ENCODE measurements around the gene LRPPRC.

Gene LRPPRC

DNA sequence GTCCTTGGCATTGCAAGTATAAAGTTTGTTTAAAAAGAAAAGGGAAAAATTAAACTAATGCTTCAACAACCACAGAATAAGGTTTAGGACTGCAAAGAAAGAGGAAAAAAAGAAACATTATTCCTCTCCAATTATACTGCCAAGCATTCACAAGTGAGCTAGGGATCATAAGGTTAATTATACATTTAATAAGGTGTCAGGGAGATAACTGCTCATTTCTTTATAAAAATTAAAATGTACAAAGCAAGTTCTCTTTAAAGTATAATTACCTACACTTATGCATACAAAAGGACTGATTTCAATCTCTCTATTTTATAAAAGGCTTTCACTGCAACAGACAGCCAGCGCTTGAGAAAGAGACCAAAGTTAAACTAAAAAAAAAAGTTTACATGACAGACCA is 98.9 kb downstream of the LRPPRC start:
- no peak for DNase-seq (ENCODE audit: low read depth, low spot score)
- in situ Hi-C loops (cut with HindIII; ENCODE audit: low sequenced_read_pairs), result no loop called here
- TF ChIP-seq, protein P1, sequence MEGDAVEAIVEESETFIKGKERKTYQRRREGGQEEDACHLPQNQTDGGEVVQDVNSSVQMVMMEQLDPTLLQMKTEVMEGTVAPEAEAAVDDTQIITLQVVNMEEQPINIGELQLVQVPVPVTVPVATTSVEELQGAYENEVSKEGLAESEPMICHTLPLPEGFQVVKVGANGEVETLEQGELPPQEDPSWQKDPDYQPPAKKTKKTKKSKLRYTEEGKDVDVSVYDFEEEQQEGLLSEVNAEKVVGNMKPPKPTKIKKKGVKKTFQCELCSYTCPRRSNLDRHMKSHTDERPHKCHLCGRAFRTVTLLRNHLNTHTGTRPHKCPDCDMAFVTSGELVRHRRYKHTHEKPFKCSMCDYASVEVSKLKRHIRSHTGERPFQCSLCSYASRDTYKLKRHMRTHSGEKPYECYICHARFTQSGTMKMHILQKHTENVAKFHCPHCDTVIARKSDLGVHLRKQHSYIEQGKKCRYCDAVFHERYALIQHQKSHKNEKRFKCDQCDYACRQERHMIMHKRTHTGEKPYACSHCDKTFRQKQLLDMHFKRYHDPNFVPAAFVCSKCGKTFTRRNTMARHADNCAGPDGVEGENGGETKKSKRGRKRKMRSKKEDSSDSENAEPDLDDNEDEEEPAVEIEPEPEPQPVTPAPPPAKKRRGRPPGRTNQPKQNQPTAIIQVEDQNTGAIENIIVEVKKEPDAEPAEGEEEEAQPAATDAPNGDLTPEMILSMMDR (IDR thresholded peaks at IDR 0.05; ENCODE audit: low read depth, low read length), result no peak
- H3K4me3 ChIP-seq (ENCODE audit: low read depth, low read length), result no peak overlapping the region

DNA sequence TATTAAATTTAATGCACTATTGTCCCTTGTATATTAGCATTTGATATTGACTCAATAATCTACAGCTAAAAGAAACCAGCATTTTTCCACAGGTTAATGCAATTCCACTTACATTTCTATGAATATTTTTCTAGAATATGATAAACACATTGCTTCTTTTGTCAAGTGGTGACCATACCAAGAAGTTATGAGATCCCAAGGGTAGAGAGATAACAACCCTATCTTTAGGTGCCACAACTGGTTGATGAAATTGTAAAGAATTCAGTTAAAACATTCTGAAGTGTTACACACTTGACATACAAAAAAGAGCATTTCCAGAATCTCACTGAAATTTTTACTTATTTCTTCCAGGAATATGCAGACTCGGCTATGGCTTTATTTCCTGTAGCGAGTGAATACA is 101.0 kb downstream of the LRPPRC start:
- DNase-seq (ENCODE audit: low read depth, low spot score), result no peak
- in situ Hi-C loops (cut with HindIII; ENCODE audit: low sequenced_read_pairs), result no loop called here
- H3K4me3 ChIP-seq (ENCODE audit: low read depth, low read length), result no peak overlapping the region
- TF ChIP-seq, protein P1 (IDR thresholded peaks at IDR 0.05; ENCODE audit: low read depth, low read length), result no peak

DNA sequence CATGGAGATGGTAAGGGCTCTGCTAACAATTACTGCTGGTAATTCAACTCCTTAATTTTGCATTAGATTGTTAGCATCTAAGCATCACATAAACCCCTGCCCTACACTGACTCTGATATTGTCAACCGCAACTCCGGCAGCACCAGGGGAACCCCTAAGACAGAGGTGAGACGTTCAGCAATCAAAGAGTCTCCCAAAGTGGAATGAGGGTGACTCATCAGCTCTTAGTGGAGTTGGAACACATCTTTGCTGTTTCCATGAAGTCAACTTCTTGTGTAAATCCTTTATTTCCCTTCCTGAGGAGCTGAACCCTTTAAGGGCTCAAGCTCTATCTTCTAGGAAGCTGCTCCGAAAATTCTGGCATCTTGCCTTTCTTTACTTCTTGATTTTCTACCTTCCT is 104.9 kb downstream of the LRPPRC start:
- peak; percentile 43 for DNase-seq (ENCODE audit: low read depth, low spot score)
- no peak overlapping the region for H3K4me3 ChIP-seq (ENCODE audit: low read depth, low read length)
- TF ChIP-seq, protein P1 (IDR thresholded peaks at IDR 0.05; ENCODE audit: low read depth, low read length), result no peak
- in situ Hi-C loops (cut with HindIII; ENCODE audit: low sequenced_read_pairs), result no loop called here

DNA sequence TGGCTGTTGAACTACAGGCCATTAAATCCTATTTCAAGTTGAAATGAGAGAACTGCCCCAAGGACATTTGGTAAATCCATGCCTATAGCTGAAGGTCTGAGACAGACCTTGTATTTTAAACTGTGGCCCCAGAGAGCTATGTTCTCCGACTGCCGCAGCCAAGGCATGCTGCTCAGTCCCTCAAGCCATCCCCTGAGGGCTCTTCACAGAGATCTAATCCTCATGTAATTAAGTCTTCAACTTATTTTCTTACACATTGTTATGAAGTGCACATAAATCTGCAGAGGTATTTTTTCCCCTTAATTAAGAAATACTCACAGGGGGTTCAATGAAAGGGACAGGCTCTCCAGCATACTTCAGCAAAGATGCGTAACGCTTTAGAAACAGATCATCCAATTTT is 106.4 kb downstream of the LRPPRC start:
- H3K4me3 ChIP-seq (ENCODE audit: low read depth, low read length), result no peak overlapping the region
- DNase-seq (ENCODE audit: low read depth, low spot score), result no peak
- TF ChIP-seq, protein P1 (IDR thresholded peaks at IDR 0.05; ENCODE audit: low read depth, low read length), result no peak
- in situ Hi-C loops (cut with HindIII; ENCODE audit: low sequenced_read_pairs), result no loop called here

DNA sequence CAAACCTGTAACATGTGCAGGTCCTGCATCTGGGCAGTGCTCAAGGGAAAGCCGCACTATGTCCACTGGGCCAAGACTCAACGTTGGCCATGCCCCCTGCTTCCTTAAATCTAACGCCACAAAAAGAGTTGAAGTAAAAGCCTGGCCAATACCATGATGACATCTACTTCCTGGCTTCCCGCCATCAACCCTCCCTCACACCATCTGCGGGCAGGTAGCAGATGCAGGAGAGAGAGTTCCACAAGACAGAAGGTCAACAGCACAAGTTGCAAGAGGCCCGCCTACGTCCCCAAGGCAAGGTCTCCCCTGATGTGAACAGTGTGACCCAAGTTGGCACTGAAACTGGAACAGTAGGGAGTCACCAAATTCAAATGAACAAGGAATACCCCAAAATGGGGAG is 108.6 kb downstream of the LRPPRC start:
- TF ChIP-seq, protein P1 (IDR thresholded peaks at IDR 0.05; ENCODE audit: low read depth, low read length), result no peak
- in situ Hi-C loops (cut with HindIII; ENCODE audit: low sequenced_read_pairs), result no loop called here
- DNase-seq (ENCODE audit: low read depth, low spot score), result no peak
- H3K4me3 ChIP-seq (ENCODE audit: low read depth, low read length), result no peak overlapping the region

DNA sequence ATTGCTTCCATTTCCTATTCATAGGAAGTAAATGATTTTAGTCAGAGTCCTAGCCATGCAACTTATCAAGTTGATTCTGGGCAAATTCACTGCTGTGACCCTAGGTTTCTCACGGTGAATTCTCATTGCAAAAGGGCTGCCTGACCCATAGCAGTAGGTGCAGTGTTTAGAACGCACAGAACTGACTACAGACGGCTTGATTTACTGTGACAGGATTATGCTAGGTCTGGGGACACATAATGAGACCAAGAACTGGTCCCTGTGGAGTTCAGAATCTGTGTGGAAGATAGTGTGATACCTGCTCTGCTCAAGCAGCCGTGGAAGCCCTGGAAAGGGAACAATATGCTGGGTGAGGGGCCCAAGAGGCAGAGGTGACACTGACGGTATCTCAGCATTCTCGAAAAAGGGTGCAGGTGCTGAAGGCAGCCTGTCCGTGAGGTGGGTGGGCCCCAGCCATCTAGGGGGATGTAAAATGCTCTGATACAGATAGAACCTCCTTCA is 110.6 kb downstream of the LRPPRC start:
- DNase-seq (ENCODE audit: low read depth, low spot score), result no peak
- H3K4me3 ChIP-seq (ENCODE audit: low read depth, low read length), result no peak overlapping the region
- TF ChIP-seq, protein P1 (IDR thresholded peaks at IDR 0.05; ENCODE audit: low read depth, low read length), result no peak
- in situ Hi-C loops (cut with HindIII; ENCODE audit: low sequenced_read_pairs), result no loop called here

DNA sequence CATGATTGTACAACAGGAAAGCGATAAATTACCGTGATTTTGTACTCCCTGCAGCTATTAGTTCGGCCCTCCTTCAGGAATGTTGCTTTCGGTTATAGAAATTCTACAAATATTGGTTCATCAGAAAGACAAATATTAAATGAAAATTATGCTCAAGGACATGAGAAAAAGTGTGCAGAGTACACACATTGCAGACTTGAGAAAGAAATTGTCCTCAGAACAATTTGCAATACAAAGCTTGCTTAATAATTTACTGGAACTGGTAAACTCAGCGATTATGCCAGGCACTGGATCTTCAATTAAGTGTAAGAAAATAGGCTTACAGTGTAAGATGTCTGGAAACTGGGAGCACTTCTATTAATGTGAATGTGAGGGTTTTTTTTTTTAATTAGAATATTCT is 111.1 kb downstream of the LRPPRC start:
- in situ Hi-C loops (cut with HindIII; ENCODE audit: low sequenced_read_pairs), result no loop called here
- no peak overlapping the region for H3K4me3 ChIP-seq (ENCODE audit: low read depth, low read length)
- DNase-seq (ENCODE audit: low read depth, low spot score), result no peak
- TF ChIP-seq, protein P1 (IDR thresholded peaks at IDR 0.05; ENCODE audit: low read depth, low read length), result no peak
